ENCODE results near the gene PSAP. TPM values are rescaled to one million over a fixed set of nuclear protein-coding genes. Genes with fewer than 3 reads are reported as not detected.

PSAP gene
- polyA plus RNA-seq, 1 donor from 2014 or later, result 651 TPM

- Histone ChIP-seq H4K20me1 (ENCODE audit: insufficient read depth) (no peaks in the 10 kb centered on the region), H3K4me2 (ENCODE audit: low read length) (no peak overlapping the region), H3K27me3 (ENCODE audit: insufficient read depth, low read depth, low read length) (no peaks in the 10 kb centered on the region), H3K9me3 (ENCODE audit: low read length) (no peaks in the 10 kb centered on the region), H3F3A (ENCODE audit: insufficient read depth, low read length, poor library complexity, severe bottlenecking) (no peaks in the 10 kb centered on the region), H2AFZ (ENCODE audit: low read depth, low read length) (no peak overlapping the region), H3K27ac (ENCODE audit: low read length) (no peak overlapping the region), H3K9me2 (ENCODE audit: insufficient read depth, low read length) (no peaks in the 10 kb centered on the region), H3K36me3 (ENCODE audit: insufficient read depth, low read length) (no peaks in the 10 kb centered on the region), H3K4me3 (ENCODE audit: low read length) (no peak overlapping the region), H3K9ac (ENCODE audit: low read length) (no peak overlapping the region), H3K79me2 (replicated peaks; ENCODE audit: insufficient read depth, low read length) (no peaks in the 10 kb centered on the region)
- no peak for TF ChIP-seq EZH2 (IDR thresholded peaks at IDR 0.05; ENCODE audit: borderline replicate concordance, insufficient read depth, low read length, poor library complexity, severe bottlenecking)
- no peak for TF ChIP-seq RAD21 (conservative IDR thresholded peaks at IDR 0.05)
- no peak for TF ChIP-seq EP300 (conservative IDR thresholded peaks at IDR 0.05; ENCODE audit: poor library complexity, severe bottlenecking)
- TF ChIP-seq POLR2AphosphoS5 (IDR thresholded peaks at IDR 0.05), result no peak
- TF ChIP-seq TAF1 (IDR thresholded peaks at IDR 0.05; ENCODE audit: low read depth), result no peak
- no peak for TF ChIP-seq REST (IDR thresholded peaks at IDR 0.05; ENCODE audit: borderline replicate concordance)
- TF ChIP-seq MXI1 (conservative IDR thresholded peaks at IDR 0.05; ENCODE audit: poor library complexity, severe bottlenecking), result no peak
- no peak for TF ChIP-seq SMC3 (conservative IDR thresholded peaks at IDR 0.05; ENCODE audit: poor library complexity)
Observed at GRCh38 chr10:71860243-71861029, 9.4 kb upstream of the PSAP start.

DNA sequence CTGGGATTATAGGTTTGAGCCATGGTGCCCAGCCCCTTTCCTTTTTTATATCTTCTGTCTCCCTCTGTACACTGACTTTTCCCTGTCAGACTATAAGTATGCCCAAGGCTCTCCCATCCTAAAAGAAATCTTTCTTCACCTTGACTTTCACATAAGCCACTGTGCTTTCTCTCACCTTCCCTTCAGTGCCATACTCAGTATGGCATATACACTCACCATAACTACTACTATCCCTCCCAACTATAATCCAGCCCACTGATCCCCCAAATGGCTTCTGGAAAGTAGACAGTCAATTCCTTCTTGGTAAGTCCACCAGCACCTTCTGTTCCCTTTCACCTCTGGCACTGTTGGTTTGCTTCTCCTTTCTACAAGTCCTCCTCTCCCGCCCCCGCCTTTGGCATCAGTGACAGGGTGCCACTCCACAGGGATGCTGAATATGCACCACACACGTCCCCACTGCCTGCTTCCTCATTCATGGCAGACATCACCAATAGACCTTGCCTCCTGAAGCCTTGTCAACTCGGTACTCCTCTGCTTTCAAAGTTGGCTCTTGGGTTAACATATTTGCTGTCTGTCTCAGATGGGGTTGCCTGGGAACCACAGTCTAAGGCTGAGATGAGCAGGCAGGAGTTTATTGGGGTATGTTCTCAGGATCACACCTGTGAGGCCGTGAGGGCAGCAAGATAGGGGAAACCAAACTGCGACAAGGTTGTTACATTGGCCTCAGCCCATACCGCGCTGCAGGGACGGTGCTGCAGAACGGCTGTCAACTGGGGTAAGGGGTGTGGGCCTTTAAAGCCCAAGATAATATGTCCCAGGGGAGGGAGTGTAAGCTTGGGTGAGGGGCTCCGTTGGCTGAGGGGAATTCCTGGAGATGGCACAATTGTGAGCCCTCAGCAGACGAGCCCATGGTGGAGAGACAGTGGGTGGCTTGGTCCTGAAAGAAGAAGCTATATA is 7.2 kb upstream of the PSAP start:
- H3K4me2 ChIP-seq (ENCODE audit: low read length), result no peak overlapping the region
- H3K79me2 ChIP-seq (replicated peaks; ENCODE audit: insufficient read depth, low read length), result no peaks in the 10 kb centered on the region
- H3K27me3 ChIP-seq (ENCODE audit: insufficient read depth, low read depth, low read length), result no peaks in the 10 kb centered on the region
- TF ChIP-seq EZH2 (IDR thresholded peaks at IDR 0.05; ENCODE audit: borderline replicate concordance, insufficient read depth, low read length, poor library complexity, severe bottlenecking), result no peak
- TF ChIP-seq TAF1 (IDR thresholded peaks at IDR 0.05; ENCODE audit: low read depth), result no peak
- no peaks in the 10 kb centered on the region for H3K36me3 ChIP-seq (ENCODE audit: insufficient read depth, low read length)
- no peak overlapping the region for H2AFZ ChIP-seq (ENCODE audit: low read depth, low read length)
- no peaks in the 10 kb centered on the region for H3K9me3 ChIP-seq (ENCODE audit: low read length)
- H3K9me2 ChIP-seq (ENCODE audit: insufficient read depth, low read length), result no peaks in the 10 kb centered on the region
- H3K27ac ChIP-seq (ENCODE audit: low read length), result no peak overlapping the region
- no peaks in the 10 kb centered on the region for H3F3A ChIP-seq (ENCODE audit: insufficient read depth, low read length, poor library complexity, severe bottlenecking)
- no peaks in the 10 kb centered on the region for H4K20me1 ChIP-seq (ENCODE audit: insufficient read depth)
- H3K9ac ChIP-seq (ENCODE audit: low read length), result no peak overlapping the region
- H3K4me3 ChIP-seq (ENCODE audit: low read length), result no peak overlapping the region

Data from neural cell (in vitro differentiated cells).